ENCODE measurements around the gene CHD5.
"Not testable (repeated sequence)": the region's sequence is repeated elsewhere in the genome, so short reads cannot be mapped to it uniquely, and the experiment has no call there.

The CHD5 gene

GRCh38 chr1:6070450-6070974 is 109.6 kb downstream of the CHD5 start:
- in situ Hi-C loops (cut with MboI; ENCODE audit: low sequenced_read_pairs) = no loop called here

- in situ Hi-C loops (cut with MboI; ENCODE audit: low sequenced_read_pairs) = no loop called here
Measured at GRCh38 chr1:6069573-6069972, 110.5 kb downstream of the CHD5 start.

GRCh38 chr1:6068932-6069331 is 111.2 kb downstream of the CHD5 start:
- in situ Hi-C loops (cut with MboI; ENCODE audit: low sequenced_read_pairs) = no loop called here

- in situ Hi-C loops (cut with MboI; ENCODE audit: low sequenced_read_pairs) = no loop called here
Measured at GRCh38 chr1:6068073-6068472, 112.0 kb downstream of the CHD5 start.

- in situ Hi-C loops (cut with MboI; ENCODE audit: low sequenced_read_pairs) = no loop called here
Measured at GRCh38 chr1:6066680-6067079, 113.4 kb downstream of the CHD5 start.

- in situ Hi-C loops (cut with MboI; ENCODE audit: low sequenced_read_pairs) = no loop called here
Measured at GRCh38 chr1:6065093-6065858, 114.8 kb downstream of the CHD5 start.

- in situ Hi-C loops (cut with MboI; ENCODE audit: low sequenced_read_pairs) = not testable (repeated sequence)
Measured at GRCh38 chr1:6063532-6064053, 116.5 kb downstream of the CHD5 start.

GRCh38 chr1:6062670-6063069 is 117.5 kb downstream of the CHD5 start:
- in situ Hi-C loops (cut with MboI; ENCODE audit: low sequenced_read_pairs) = no loop called here

- in situ Hi-C loops (cut with MboI; ENCODE audit: low sequenced_read_pairs) = no loop called here
Measured at GRCh38 chr1:6059866-6060265, 120.3 kb downstream of the CHD5 start.

- in situ Hi-C loops (cut with MboI; ENCODE audit: low sequenced_read_pairs) = no loop called here
Measured at GRCh38 chr1:6057170-6057845, 122.8 kb downstream of the CHD5 start.

GRCh38 chr1:6056572-6056948 is 123.6 kb downstream of the CHD5 start:
- in situ Hi-C loops (cut with MboI; ENCODE audit: low sequenced_read_pairs) = no loop called here

- in situ Hi-C loops (cut with MboI; ENCODE audit: low sequenced_read_pairs) = no loop called here
Measured at GRCh38 chr1:6054596-6054995, 125.5 kb downstream of the CHD5 start.

- in situ Hi-C loops (cut with MboI; ENCODE audit: low sequenced_read_pairs) = no loop called here
Measured at GRCh38 chr1:6053206-6053546, 126.9 kb downstream of the CHD5 start.

- in situ Hi-C loops (cut with MboI; ENCODE audit: low sequenced_read_pairs) = no loop called here
Measured at GRCh38 chr1:6052543-6053205, 127.4 kb downstream of the CHD5 start.
